H1 (cell line): ENCODE data around the gene AKR7A3. TPM values are rescaled to one million over a fixed set of nuclear protein-coding genes. Genes with fewer than 3 reads are reported as not detected.

Experiments
- BACH1 ChIP-seq: IDR thresholded peaks from 2 replicates; pipeline ENCODE4 v1.6.1; 2012; ENCODE audit warnings: low read length, improper control_type of control experiment
- EP300 ChIP-seq, 2 experiments: IDR thresholded peaks; 1 replicate in 1 of 2; 2 replicates in 1 of 2; pipeline ENCODE4 v1.6.1; 2011 to 2012; ENCODE audit warnings: low read depth in 2 of 2, low read length in 2 of 2, mild to moderate bottlenecking in 2 of 2, borderline replicate concordance in 1 of 2, inconsistent platforms in 1 of 2, moderate library complexity in 1 of 2
- GTF2F1 ChIP-seq: IDR thresholded peaks from 2 replicates; pipeline ENCODE4 v1.6.1; 2012; ENCODE audit warnings: low read depth, low read length, improper control_type of control experiment, borderline replicate concordance
- NRF1 ChIP-seq: IDR thresholded peaks from 2 replicates; pipeline ENCODE4 v1.6.1; 2011; ENCODE audit warnings: mild to moderate bottlenecking, low read depth, low read length, improper control_type of control experiment
- RBBP5 ChIP-seq: IDR thresholded peaks from 2 replicates; pipeline ENCODE4 v1.7.1; 2012; ENCODE audit warnings: low read depth, mild to moderate bottlenecking, inconsistent platforms, low read length, moderate library complexity, borderline replicate concordance
- SP1 ChIP-seq: IDR thresholded peaks from 2 replicates; pipeline ENCODE4 v1.6.1; 2011; ENCODE audit warnings: low read depth, low read length
- SP4 ChIP-seq: IDR thresholded peaks from 2 replicates; pipeline ENCODE4 v1.6.1; 2012; ENCODE audit warnings: low read length, inconsistent platforms
- ZNF274 ChIP-seq: IDR thresholded peaks from 2 replicates; pipeline ENCODE4 v1.7.0; 2012; ENCODE audit warnings: low read length, borderline replicate concordance; ENCODE audit errors: extremely low read depth
- polyA plus RNA-seq, 7 experiments: library from polyadenylated mRNA; depleted of rRNA in 3 of 7; stranded (reverse) in 5 of 7; unstranded in 2 of 7; fragments of >200 nt in 5 of 7; fragments of 200-250 nt in 2 of 7; gene quantifications; 1 replicate in 5 of 7; 2 replicates in 1 of 7; 4 replicates in 1 of 7; pipeline versions ENCODE4 v1.2.1 to v1.2.3, GENCODE V29; 2011 to 2013; ENCODE audit warnings: missing spikeins in 2 of 7, mixed read lengths in 2 of 7
- total RNA-seq: library from RNA; stranded (reverse); fragmentation: NEBNext Ultra II Directional; extraction: Animal tissue kit (Norgen Biotek cat#: 25700); gene quantifications from 2 replicates; pipeline ENCODE4 v1.2.1, GENCODE V29; 2021
- TF ChIP-seq, protein P1 (sequence below): IDR thresholded peaks from 2 replicates; pipeline ENCODE4 v1.6.1; 2012; ENCODE audit warnings: low read length, inconsistent platforms
- TF ChIP-seq, protein P2 (sequence below): IDR thresholded peaks from 2 replicates; pipeline ENCODE4 v1.6.1; 2011; ENCODE audit warnings: low read length, improper control_type of control experiment

Gene AKR7A3
- total and polyA plus RNA-seq, 2 of the 8 experiments (the other 6 are each of a cell fraction or from before 2014, with no cell fraction given) = 0.62 to 0.65 TPM

- TF ChIP-seq, protein P1, sequence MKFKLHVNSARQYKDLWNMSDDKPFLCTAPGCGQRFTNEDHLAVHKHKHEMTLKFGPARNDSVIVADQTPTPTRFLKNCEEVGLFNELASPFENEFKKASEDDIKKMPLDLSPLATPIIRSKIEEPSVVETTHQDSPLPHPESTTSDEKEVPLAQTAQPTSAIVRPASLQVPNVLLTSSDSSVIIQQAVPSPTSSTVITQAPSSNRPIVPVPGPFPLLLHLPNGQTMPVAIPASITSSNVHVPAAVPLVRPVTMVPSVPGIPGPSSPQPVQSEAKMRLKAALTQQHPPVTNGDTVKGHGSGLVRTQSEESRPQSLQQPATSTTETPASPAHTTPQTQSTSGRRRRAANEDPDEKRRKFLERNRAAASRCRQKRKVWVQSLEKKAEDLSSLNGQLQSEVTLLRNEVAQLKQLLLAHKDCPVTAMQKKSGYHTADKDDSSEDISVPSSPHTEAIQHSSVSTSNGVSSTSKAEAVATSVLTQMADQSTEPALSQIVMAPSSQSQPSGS = no peak
- TF ChIP-seq ZNF274 = no peak
- no peak for TF ChIP-seq SP1
- no peak for TF ChIP-seq EP300 (IDR thresholded peaks at IDR 0.05; ENCODE audit: borderline replicate concordance in 1 of 2, low read depth in 2 of 2, low read length in 2 of 2)
- TF ChIP-seq SP4 = no peak
- TF ChIP-seq, protein P2, sequence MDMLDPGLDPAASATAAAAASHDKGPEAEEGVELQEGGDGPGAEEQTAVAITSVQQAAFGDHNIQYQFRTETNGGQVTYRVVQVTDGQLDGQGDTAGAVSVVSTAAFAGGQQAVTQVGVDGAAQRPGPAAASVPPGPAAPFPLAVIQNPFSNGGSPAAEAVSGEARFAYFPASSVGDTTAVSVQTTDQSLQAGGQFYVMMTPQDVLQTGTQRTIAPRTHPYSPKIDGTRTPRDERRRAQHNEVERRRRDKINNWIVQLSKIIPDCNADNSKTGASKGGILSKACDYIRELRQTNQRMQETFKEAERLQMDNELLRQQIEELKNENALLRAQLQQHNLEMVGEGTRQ = no peak
- TF ChIP-seq RBBP5 = no peak
- no peak for TF ChIP-seq NRF1
- TF ChIP-seq BACH1 = no peak
- no peak for TF ChIP-seq GTF2F1
Measured at GRCh38 chr1:19257178-19257914, 31.2 kb downstream of the AKR7A3 start (continued).
